Liver (tissue), 9 donors: Measurements from ENCODE around the gene SRRM2. TPM values are rescaled to one million over a fixed set of nuclear protein-coding genes. Genes with fewer than 3 reads are reported as not detected.

Experiments used
- DNase-seq: peaks from one replicate; pipeline ENCODE4 v3.0.0-alpha.2; 2017; ENCODE audit warnings: low spot score
- H3K27ac ChIP-seq, 2 donors: one replicate each; pipeline ENCODE4 v1.7.0; 2013; ENCODE audit warnings: inconsistent platforms in 2 of 2, low read length in 2 of 2, control low read depth in 1 of 2, low read depth in 1 of 2, mild to moderate bottlenecking in 1 of 2
- H3K27me3 ChIP-seq, 4 donors: one replicate each; pipeline versions ENCODE4 v1.6.1 to v1.7.0; 2013; ENCODE audit warnings: low read length in 3 of 4, inconsistent platforms in 1 of 4, mild to moderate bottlenecking in 1 of 4, moderate library complexity in 1 of 4; ENCODE audit not compliant: control insufficient read depth in 4 of 4, insufficient read depth in 4 of 4
- H3K36me3 ChIP-seq, 4 donors: one replicate each; pipeline versions ENCODE4 v1.6.1 to v1.7.0; 2013; ENCODE audit warnings: low read length in 3 of 4, mild to moderate bottlenecking in 3 of 4, low read depth in 1 of 4, moderate library complexity in 1 of 4; ENCODE audit not compliant: control insufficient read depth in 4 of 4, insufficient read depth in 3 of 4
- H3K4me1 ChIP-seq, 4 donors: one replicate each; pipeline versions ENCODE4 v1.6.1 to v1.7.0; 2013; ENCODE audit warnings: low read length in 3 of 4, mild to moderate bottlenecking in 3 of 4, moderate library complexity in 1 of 4; ENCODE audit not compliant: control insufficient read depth in 4 of 4, insufficient read depth in 4 of 4
- H3K4me3 ChIP-seq, 3 donors: one replicate each; pipeline versions ENCODE4 v1.6.1 to v1.7.0; 2013; ENCODE audit warnings: low read length in 3 of 3, control low read depth in 1 of 3, low read depth in 1 of 3, mild to moderate bottlenecking in 1 of 3
- H3K9ac ChIP-seq, 2 donors: one replicate each; pipeline ENCODE4 v1.7.0; 2013; ENCODE audit warnings: low read length in 2 of 2, mild to moderate bottlenecking in 2 of 2, moderate library complexity in 2 of 2, control low read depth in 1 of 2, low read depth in 1 of 2
- H3K9me3 ChIP-seq, 4 donors: one replicate each; pipeline versions ENCODE4 v1.6.1 to v1.7.0; 2013; ENCODE audit warnings: low read length in 3 of 4; ENCODE audit not compliant: control insufficient read depth in 4 of 4
- FOXA1 ChIP-seq: IDR thresholded peaks from 2 replicates; pipeline ENCODE4 v1.6.1; 2016; ENCODE audit warnings: antibody characterized with exemption
- FOXA2 ChIP-seq: IDR thresholded peaks from 2 replicates; pipeline ENCODE4 v1.6.1; 2016; ENCODE audit warnings: antibody characterized with exemption
- GABPA ChIP-seq, 2 donors: IDR thresholded peaks in 1 of 2; conservative IDR thresholded peaks in 1 of 2; 2 replicates each; pipeline ENCODE4 v1.6.1; 2016; ENCODE audit warnings: antibody characterized with exemption in 2 of 2, mild to moderate bottlenecking in 1 of 2, moderate library complexity in 1 of 2
- HNF4A ChIP-seq, 2 donors: conservative IDR thresholded peaks; 2 replicates each; pipeline ENCODE4 v1.6.1; 2016; ENCODE audit warnings: antibody characterized with exemption in 2 of 2, mild to moderate bottlenecking in 2 of 2
- HNF4G ChIP-seq: IDR thresholded peaks from 2 replicates; pipeline ENCODE4 v1.6.1; 2016; ENCODE audit warnings: antibody characterized with exemption
- JUND ChIP-seq, 2 donors: IDR thresholded peaks; 2 replicates each; pipeline ENCODE4 v1.6.1; 2016; ENCODE audit warnings: antibody characterized with exemption in 2 of 2
- NR2F2 ChIP-seq: IDR thresholded peaks from 2 replicates; pipeline ENCODE4 v1.6.1; 2016; ENCODE audit warnings: antibody characterized with exemption
- RAD21 ChIP-seq, 2 donors: IDR thresholded peaks; 2 replicates each; pipeline ENCODE4 v1.6.1; 2016; ENCODE audit warnings: antibody characterized with exemption in 2 of 2, mild to moderate bottlenecking in 2 of 2
- RXRA ChIP-seq, 2 donors: IDR thresholded peaks; 2 replicates each; pipeline ENCODE4 v1.6.1; 2017 to 2018; ENCODE audit warnings: antibody characterized with exemption in 2 of 2, mild to moderate bottlenecking in 1 of 2
- SP1 ChIP-seq: IDR thresholded peaks from 2 replicates; pipeline ENCODE4 v1.6.1; 2018; ENCODE audit warnings: antibody characterized with exemption, mild to moderate bottlenecking
- TAF1 ChIP-seq: conservative IDR thresholded peaks from 2 replicates; pipeline ENCODE4 v1.6.1; 2016; ENCODE audit warnings: antibody characterized with exemption, mild to moderate bottlenecking
- YY1 ChIP-seq: IDR thresholded peaks from 2 replicates; pipeline ENCODE4 v1.6.1; 2016; ENCODE audit warnings: antibody characterized with exemption, mild to moderate bottlenecking
- WGBS: extraction: QIAGEN DNeasy Blood & Tissue Kit; methylation state at CpG from one replicate; pipeline ENCODE4 v1.1.7; 2013; 5-methylcytosine and 5-hydroxymethylcytosine counted together
- polyA plus RNA-seq, 2 donors: library from polyadenylated mRNA; stranded (reverse) in 1 of 2; unstranded in 1 of 2; fragments of 200-250 nt in 1 of 2; fragments of >200 nt in 1 of 2; fragmentation: Nextera tagmentation in 1 of 2; extraction: Ambion mirVana in 1 of 2; gene quantifications; one replicate each; pipeline versions ENCODE4 v1.2.1 to v1.2.3, GENCODE V29; 2013 to 2015
- total RNA-seq, 2 donors: library from RNA; depleted of rRNA; stranded (reverse); fragments of >200 nt; gene quantifications; one replicate each; pipeline ENCODE4 v1.2.3, GENCODE V29; 2014
- TF ChIP-seq, protein P1 (sequence below): IDR thresholded peaks from 2 replicates; pipeline ENCODE4 v1.6.1; 2016; ENCODE audit warnings: antibody characterized with exemption
- TF ChIP-seq, protein P2 (sequence below): IDR thresholded peaks from 2 replicates; pipeline ENCODE4 v1.6.1; 2016; ENCODE audit warnings: antibody characterized with exemption
- TF ChIP-seq, protein P3 (sequence below): IDR thresholded peaks from 2 replicates; pipeline ENCODE4 v1.6.1; 2016; ENCODE audit warnings: antibody characterized with exemption, mild to moderate bottlenecking
- TF ChIP-seq, protein P4 (sequence below): fragments of 150-350 bp; IDR thresholded peaks from 2 replicates; pipeline ENCODE4 v1.5.1; 2017; ENCODE audit warnings: improper control_type of control experiment, low read depth, low read length; ENCODE audit not compliant: missing input control
- TF ChIP-seq, protein P5 (sequence below): IDR thresholded peaks from 2 replicates; pipeline ENCODE4 v1.6.1; 2016; ENCODE audit warnings: antibody characterized with exemption
- donor health status: healthy.
- donor health status: healthy.
- donor health status: healthy.
- donor health status: healthy.
- donor health status: healthy.

SRRM2 gene
- total and polyA plus RNA-seq, 4 donors: 84.8 to 199 (median 133) TPM

DNA sequence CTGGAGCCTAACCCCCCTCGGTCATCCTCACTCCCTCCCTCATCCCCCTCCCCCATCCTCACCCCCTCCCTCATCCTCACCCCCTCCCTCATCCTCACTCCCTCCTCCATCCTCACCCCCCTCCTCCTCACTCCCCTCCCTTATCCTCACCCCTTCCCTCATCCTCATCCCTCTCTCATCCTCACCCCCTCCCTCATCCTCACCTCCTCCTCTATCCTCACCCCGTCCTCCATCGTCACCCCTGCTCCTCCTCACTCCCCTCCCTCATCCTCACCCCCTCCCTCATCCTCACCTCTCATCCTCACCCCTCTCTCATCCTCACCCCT lies 34.4 kb downstream of the SRRM2 start:
- no peak overlapping the region for H3K4me3 ChIP-seq
- no peaks in the 10 kb centered on the region for H3K9me3 ChIP-seq
- H3K4me1 ChIP-seq: peaks cover 0 to 10% (median 4%) of the 10 kb centered on the region in 4 donors
- DNase-seq: no peak
- WGBS: 51% methylated on average over 3 of the region's 3 CpGs
- H3K27ac ChIP-seq: no peak overlapping the region
- TF ChIP-seq, protein P1, sequence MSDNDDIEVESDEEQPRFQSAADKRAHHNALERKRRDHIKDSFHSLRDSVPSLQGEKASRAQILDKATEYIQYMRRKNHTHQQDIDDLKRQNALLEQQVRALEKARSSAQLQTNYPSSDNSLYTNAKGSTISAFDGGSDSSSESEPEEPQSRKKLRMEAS: no peak
- TF ChIP-seq YY1 (no peak), RXRA (IDR thresholded peaks at IDR 0.05) (no peak), TAF1 (no peak), GABPA (IDR thresholded peaks at IDR 0.05 in 1 of 2, conservative IDR thresholded peaks at IDR 0.05 in 1 of 2) (no peak), RAD21 (IDR thresholded peaks at IDR 0.05) (no peak), FOXA1 (no peak), NR2F2 (no peak), HNF4G (no peak), HNF4A (conservative IDR thresholded peaks at IDR 0.05) (no peak), SP1 (no peak), JUND (IDR thresholded peaks at IDR 0.05) (no peak), FOXA2 (no peak)
- TF ChIP-seq, protein P2, sequence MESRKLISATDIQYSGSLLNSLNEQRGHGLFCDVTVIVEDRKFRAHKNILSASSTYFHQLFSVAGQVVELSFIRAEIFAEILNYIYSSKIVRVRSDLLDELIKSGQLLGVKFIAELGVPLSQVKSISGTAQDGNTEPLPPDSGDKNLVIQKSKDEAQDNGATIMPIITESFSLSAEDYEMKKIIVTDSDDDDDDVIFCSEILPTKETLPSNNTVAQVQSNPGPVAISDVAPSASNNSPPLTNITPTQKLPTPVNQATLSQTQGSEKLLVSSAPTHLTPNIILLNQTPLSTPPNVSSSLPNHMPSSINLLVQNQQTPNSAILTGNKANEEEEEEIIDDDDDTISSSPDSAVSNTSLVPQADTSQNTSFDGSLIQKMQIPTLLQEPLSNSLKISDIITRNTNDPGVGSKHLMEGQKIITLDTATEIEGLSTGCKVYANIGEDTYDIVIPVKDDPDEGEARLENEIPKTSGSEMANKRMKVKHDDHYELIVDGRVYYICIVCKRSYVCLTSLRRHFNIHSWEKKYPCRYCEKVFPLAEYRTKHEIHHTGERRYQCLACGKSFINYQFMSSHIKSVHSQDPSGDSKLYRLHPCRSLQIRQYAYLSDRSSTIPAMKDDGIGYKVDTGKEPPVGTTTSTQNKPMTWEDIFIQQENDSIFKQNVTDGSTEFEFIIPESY: no peak
- TF ChIP-seq, protein P3, sequence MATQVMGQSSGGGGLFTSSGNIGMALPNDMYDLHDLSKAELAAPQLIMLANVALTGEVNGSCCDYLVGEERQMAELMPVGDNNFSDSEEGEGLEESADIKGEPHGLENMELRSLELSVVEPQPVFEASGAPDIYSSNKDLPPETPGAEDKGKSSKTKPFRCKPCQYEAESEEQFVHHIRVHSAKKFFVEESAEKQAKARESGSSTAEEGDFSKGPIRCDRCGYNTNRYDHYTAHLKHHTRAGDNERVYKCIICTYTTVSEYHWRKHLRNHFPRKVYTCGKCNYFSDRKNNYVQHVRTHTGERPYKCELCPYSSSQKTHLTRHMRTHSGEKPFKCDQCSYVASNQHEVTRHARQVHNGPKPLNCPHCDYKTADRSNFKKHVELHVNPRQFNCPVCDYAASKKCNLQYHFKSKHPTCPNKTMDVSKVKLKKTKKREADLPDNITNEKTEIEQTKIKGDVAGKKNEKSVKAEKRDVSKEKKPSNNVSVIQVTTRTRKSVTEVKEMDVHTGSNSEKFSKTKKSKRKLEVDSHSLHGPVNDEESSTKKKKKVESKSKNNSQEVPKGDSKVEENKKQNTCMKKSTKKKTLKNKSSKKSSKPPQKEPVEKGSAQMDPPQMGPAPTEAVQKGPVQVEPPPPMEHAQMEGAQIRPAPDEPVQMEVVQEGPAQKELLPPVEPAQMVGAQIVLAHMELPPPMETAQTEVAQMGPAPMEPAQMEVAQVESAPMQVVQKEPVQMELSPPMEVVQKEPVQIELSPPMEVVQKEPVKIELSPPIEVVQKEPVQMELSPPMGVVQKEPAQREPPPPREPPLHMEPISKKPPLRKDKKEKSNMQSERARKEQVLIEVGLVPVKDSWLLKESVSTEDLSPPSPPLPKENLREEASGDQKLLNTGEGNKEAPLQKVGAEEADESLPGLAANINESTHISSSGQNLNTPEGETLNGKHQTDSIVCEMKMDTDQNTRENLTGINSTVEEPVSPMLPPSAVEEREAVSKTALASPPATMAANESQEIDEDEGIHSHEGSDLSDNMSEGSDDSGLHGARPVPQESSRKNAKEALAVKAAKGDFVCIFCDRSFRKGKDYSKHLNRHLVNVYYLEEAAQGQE: no peak
- TF ChIP-seq, protein P4, sequence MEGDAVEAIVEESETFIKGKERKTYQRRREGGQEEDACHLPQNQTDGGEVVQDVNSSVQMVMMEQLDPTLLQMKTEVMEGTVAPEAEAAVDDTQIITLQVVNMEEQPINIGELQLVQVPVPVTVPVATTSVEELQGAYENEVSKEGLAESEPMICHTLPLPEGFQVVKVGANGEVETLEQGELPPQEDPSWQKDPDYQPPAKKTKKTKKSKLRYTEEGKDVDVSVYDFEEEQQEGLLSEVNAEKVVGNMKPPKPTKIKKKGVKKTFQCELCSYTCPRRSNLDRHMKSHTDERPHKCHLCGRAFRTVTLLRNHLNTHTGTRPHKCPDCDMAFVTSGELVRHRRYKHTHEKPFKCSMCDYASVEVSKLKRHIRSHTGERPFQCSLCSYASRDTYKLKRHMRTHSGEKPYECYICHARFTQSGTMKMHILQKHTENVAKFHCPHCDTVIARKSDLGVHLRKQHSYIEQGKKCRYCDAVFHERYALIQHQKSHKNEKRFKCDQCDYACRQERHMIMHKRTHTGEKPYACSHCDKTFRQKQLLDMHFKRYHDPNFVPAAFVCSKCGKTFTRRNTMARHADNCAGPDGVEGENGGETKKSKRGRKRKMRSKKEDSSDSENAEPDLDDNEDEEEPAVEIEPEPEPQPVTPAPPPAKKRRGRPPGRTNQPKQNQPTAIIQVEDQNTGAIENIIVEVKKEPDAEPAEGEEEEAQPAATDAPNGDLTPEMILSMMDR: no peak
- TF ChIP-seq, protein P5, sequence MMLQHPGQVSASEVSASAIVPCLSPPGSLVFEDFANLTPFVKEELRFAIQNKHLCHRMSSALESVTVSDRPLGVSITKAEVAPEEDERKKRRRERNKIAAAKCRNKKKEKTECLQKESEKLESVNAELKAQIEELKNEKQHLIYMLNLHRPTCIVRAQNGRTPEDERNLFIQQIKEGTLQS: no peak
- H3K27me3 ChIP-seq: peaks cover 0 to 5% (median 3%) of the 10 kb centered on the region in 4 donors
- no peaks in the 10 kb centered on the region for H3K36me3 ChIP-seq
- H3K9ac ChIP-seq: no peak overlapping the region

DNA sequence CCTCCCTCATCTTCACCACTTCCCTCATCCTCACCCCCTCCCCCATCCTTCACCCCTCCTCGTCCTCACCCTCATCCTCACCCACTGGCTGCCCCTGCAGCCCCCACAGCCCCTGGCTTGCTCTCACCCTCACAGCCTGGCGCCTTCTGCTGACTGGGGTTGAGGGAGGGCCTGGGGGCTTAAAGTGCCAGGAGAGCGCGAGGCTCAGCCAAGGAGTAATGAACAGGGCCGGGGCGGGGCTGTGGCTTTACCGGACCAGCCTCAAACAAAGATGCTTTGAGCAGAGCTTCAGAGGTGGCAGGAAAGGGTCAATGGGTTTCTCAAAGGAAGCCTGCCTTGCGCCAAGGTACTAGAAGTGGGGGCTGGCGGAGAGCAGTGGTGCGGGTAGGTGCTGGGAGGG lies 35.0 kb downstream of the SRRM2 start, which contains the start of gene PRSS33:
Gene PRSS33 (minus strand): TSS at position 155 of the 400 bp plus-strand sequence. CDS start 1,013 bp downstream, outside the sequence.
- H3K4me1 ChIP-seq: peaks cover 0 to 10% (median 4%) of the 10 kb centered on the region in 4 donors
- DNase-seq: no peak
- H3K27ac ChIP-seq: no peak within 1 kb of the TSS
- peaks cover 0 to 5% (median 3%) of the 10 kb centered on the region in 4 donors for H3K27me3 ChIP-seq
- no peak within 1 kb of the TSS for H3K9ac ChIP-seq
- H3K9me3 ChIP-seq: no peaks in the 10 kb centered on the region
- 29% methylated on average over 10 of the region's 10 CpGs for WGBS
- H3K36me3 ChIP-seq: no peaks in the 10 kb centered on the region
- no peak within 1 kb of the TSS for H3K4me3 ChIP-seq
- TF ChIP-seq JUND (IDR thresholded peaks at IDR 0.05) (no peak), RAD21 (IDR thresholded peaks at IDR 0.05) (no peak), RXRA (IDR thresholded peaks at IDR 0.05) (no peak), GABPA (IDR thresholded peaks at IDR 0.05 in 1 of 2, conservative IDR thresholded peaks at IDR 0.05 in 1 of 2) (no peak), FOXA1 (no peak), YY1 (no peak), HNF4A (conservative IDR thresholded peaks at IDR 0.05) (no peak)
- TF ChIP-seq, protein P3: no peak
- TF ChIP-seq, protein P4: no peak
- TF ChIP-seq, protein P1: no peak
